Mucosa of rectum (tissue), 2 donors: Measurements from ENCODE around the gene B4GALNT4.
"Not testable (repeated sequence)": the region's sequence is repeated elsewhere in the genome, so short reads cannot be mapped to it uniquely, and the experiment has no call there.

Experiments
- H3K27ac ChIP-seq, 2 donors: one replicate each; pipeline ENCODE4 v1.7.0; 2013; ENCODE audit warnings: inconsistent platforms in 2 of 2, low read depth in 2 of 2, low read length in 2 of 2
- H3K27me3 ChIP-seq, 2 donors: one replicate each; pipeline ENCODE4 v1.7.0; 2013; ENCODE audit warnings: low read length in 2 of 2; ENCODE audit not compliant: control insufficient read depth in 2 of 2, insufficient read depth in 2 of 2
- H3K36me3 ChIP-seq, 2 donors: one replicate each; pipeline ENCODE4 v1.7.0; 2013; ENCODE audit warnings: low read length in 2 of 2; ENCODE audit not compliant: control insufficient read depth in 2 of 2, insufficient read depth in 2 of 2
- H3K4me1 ChIP-seq, 2 donors: one replicate each; pipeline ENCODE4 v1.7.0; 2013; ENCODE audit warnings: low read length in 2 of 2, mild to moderate bottlenecking in 1 of 2; ENCODE audit not compliant: control insufficient read depth in 2 of 2, insufficient read depth in 2 of 2
- H3K4me3 ChIP-seq, 2 donors: one replicate each; pipeline ENCODE4 v1.7.0; 2013; ENCODE audit warnings: low read length in 2 of 2
- H3K9ac ChIP-seq, 2 donors: one replicate each; pipeline ENCODE4 v1.7.0; 2013; ENCODE audit warnings: low read length in 2 of 2, low read depth in 1 of 2, mild to moderate bottlenecking in 1 of 2
- H3K9me3 ChIP-seq, 2 donors: one replicate each; pipeline ENCODE4 v1.7.0; 2013; ENCODE audit warnings: low read length in 2 of 2; ENCODE audit not compliant: control insufficient read depth in 2 of 2
- donor health status: healthy.
- donor health status: Normal muscosa, but diverticular disease.

The B4GALNT4 gene

GRCh38 chr11:424232-424631, 54.9 kb downstream of the B4GALNT4 start:
- H3K4me3 ChIP-seq, result no peak overlapping the region
- no peaks in the 10 kb centered on the region for H3K9me3 ChIP-seq
- no peaks in the 10 kb centered on the region for H3K27me3 ChIP-seq
- peaks cover 3% of the 10 kb centered on the region in 2 donors for H3K36me3 ChIP-seq
- no peak overlapping the region for H3K27ac ChIP-seq
- H3K9ac ChIP-seq, result no peak overlapping the region
- H3K4me1 ChIP-seq, result no peaks in the 10 kb centered on the region

GRCh38 chr11:424766-425165, 55.5 kb downstream of the B4GALNT4 start:
- not testable (repeated sequence) for H3K4me1 ChIP-seq, H3K36me3 ChIP-seq, H3K27ac ChIP-seq, H3K4me3 ChIP-seq, H3K27me3 ChIP-seq, H3K9me3 ChIP-seq, H3K9ac ChIP-seq

GRCh38 chr11:425301-425700, 56.0 kb downstream of the B4GALNT4 start:
- no peaks in the 10 kb centered on the region for H3K9me3 ChIP-seq
- no peak overlapping the region for H3K4me3 ChIP-seq
- H3K36me3 ChIP-seq, result peaks cover 3% of the 10 kb centered on the region in 2 donors
- no peaks in the 10 kb centered on the region for H3K4me1 ChIP-seq
- no peak overlapping the region for H3K9ac ChIP-seq
- no peak overlapping the region for H3K27ac ChIP-seq
- no peaks in the 10 kb centered on the region for H3K27me3 ChIP-seq

- no peaks in the 10 kb centered on the region for H3K9me3 ChIP-seq
- H3K27me3 ChIP-seq, result no peaks in the 10 kb centered on the region
- H3K4me1 ChIP-seq, result no peaks in the 10 kb centered on the region
- H3K9ac ChIP-seq, result no peak overlapping the region
- peaks cover 3% of the 10 kb centered on the region in 2 donors for H3K36me3 ChIP-seq
- no peak overlapping the region for H3K4me3 ChIP-seq
- no peak overlapping the region for H3K27ac ChIP-seq
These were observed 57.6 kb downstream of the B4GALNT4 start for GRCh38 chr11:426851-427250.

- Histone ChIP-seq H3K9me3 (no peaks in the 10 kb centered on the region), H3K9ac (no peak overlapping the region), H3K27me3 (no peaks in the 10 kb centered on the region), H3K36me3 (peaks cover under 1 to 8% of the 10 kb centered on the region in 2 donors), H3K27ac (no peak overlapping the region), H3K4me1 (no peaks in the 10 kb centered on the region), H3K4me3 (no peak overlapping the region)
These were observed 59.0 kb downstream of the B4GALNT4 start for GRCh38 chr11:428295-428694.

GRCh38 chr11:429391-429790, 60.1 kb downstream of the B4GALNT4 start:
- H3K9ac ChIP-seq, result no peak overlapping the region
- H3K36me3 ChIP-seq, result peaks cover 0 to 8% of the 10 kb centered on the region in 2 donors
- H3K4me3 ChIP-seq, result no peak overlapping the region
- no peaks in the 10 kb centered on the region for H3K27me3 ChIP-seq
- no peaks in the 10 kb centered on the region for H3K4me1 ChIP-seq
- H3K27ac ChIP-seq, result no peak overlapping the region
- H3K9me3 ChIP-seq, result no peaks in the 10 kb centered on the region

GRCh38 chr11:429931-430456, 60.7 kb downstream of the B4GALNT4 start:
- peaks cover 0 to 8% of the 10 kb centered on the region in 2 donors for H3K36me3 ChIP-seq
- no peak overlapping the region for H3K27ac ChIP-seq
- H3K4me3 ChIP-seq, result no peak overlapping the region
- H3K27me3 ChIP-seq, result no peaks in the 10 kb centered on the region
- H3K4me1 ChIP-seq, result no peaks in the 10 kb centered on the region
- no peaks in the 10 kb centered on the region for H3K9me3 ChIP-seq
- no peak overlapping the region for H3K9ac ChIP-seq
